Choroid plexus epithelial cell (primary cell): ENCODE results near the gene FMN1.

Experiments used
- DNase-seq: peaks from one replicate; pipeline ENCODE4 v3.0.0-alpha.2; 2010; ENCODE audit warnings: low read depth
- H3K4me3 ChIP-seq: 2 replicates; pipeline ENCODE4 v1.5.1; 2011; ENCODE audit warnings: low read depth, mild to moderate bottlenecking, control low read depth, low read length, moderate library complexity
- CTCF ChIP-seq: conservative IDR thresholded peaks from 2 replicates; pipeline ENCODE4 v1.5.1; 2011; ENCODE audit warnings: low read depth, mild to moderate bottlenecking, control low read depth, inconsistent platforms, low read length, moderate library complexity

Gene FMN1

GRCh38 chr15:33095641-33096040 is 98.9 kb downstream of the FMN1 start:
- DNase-seq = no peak
- no peak overlapping the region for H3K4me3 ChIP-seq
- TF ChIP-seq CTCF = no peak

GRCh38 chr15:33094336-33094735 is 100.2 kb downstream of the FMN1 start:
- TF ChIP-seq CTCF = no peak
- peak; percentile 70 for DNase-seq
- H3K4me3 ChIP-seq = no peak overlapping the region

GRCh38 chr15:33093222-33093621 is 101.3 kb downstream of the FMN1 start:
- TF ChIP-seq CTCF = no peak
- no peak overlapping the region for H3K4me3 ChIP-seq
- DNase-seq = no peak

GRCh38 chr15:33091983-33092693 is 102.4 kb downstream of the FMN1 start:
- TF ChIP-seq CTCF = no peak
- no peak overlapping the region for H3K4me3 ChIP-seq
- DNase-seq = no peak

- peak; percentile 91 for DNase-seq
- H3K4me3 ChIP-seq = no peak overlapping the region
- TF ChIP-seq CTCF = no peak
Observed at GRCh38 chr15:33089878-33090757, 104.4 kb downstream of the FMN1 start.

GRCh38 chr15:33089165-33089877 is 105.2 kb downstream of the FMN1 start:
- TF ChIP-seq CTCF = no peak
- H3K4me3 ChIP-seq = no peak overlapping the region
- no peak for DNase-seq
